Endothelial cell of umbilical vein (primary cell): ENCODE measurements around the gene PRKG1. TPM values are rescaled to one million over a fixed set of nuclear protein-coding genes. Genes with fewer than 3 reads are reported as not detected.

Source experiments
- BruUV-seq: library from RNA; stranded (reverse); fragments of 400-500 nt; replicated peaks from 2 replicates; lab custom pipeline; 2021; lab: Mats Ljungman, UMichigan
- CTCF ChIA-PET: fragments of 300-600, 350-600 bp; sonication (Branson Sonifier 250); formaldehyde crosslinking; loops from one replicate; lab custom pipeline; 2021; ENCODE audit warnings: antibody characterized with exemption, inconsistent platforms; lab: Charles Lee
- POLR2A ChIA-PET: fragments of 300-600, 350-600 bp; sonication (Branson Sonifier 250); formaldehyde crosslinking; loops from one replicate; lab custom pipeline; 2021; ENCODE audit warnings: antibody characterized with exemption, inconsistent platforms; lab: Charles Lee
- DNase-seq: peaks from one replicate; pipeline ENCODE4 v3.0.0-alpha.2; 2011; ENCODE audit warnings: low read depth, low spot score
- FAIRE-seq: peaks from 2 replicates; lab custom pipeline; 2011; peaks lifted over from hg19 to GRCh38; lab: Jason Lieb, UNC
- H2AFZ ChIP-seq: 2 replicates; pipeline ENCODE4 v1.6.0; 2012; ENCODE audit warnings: low read depth, low read length, control low read depth, inconsistent platforms
- H3K27ac ChIP-seq: 2 replicates; pipeline ENCODE4 v1.5.1; 2011; ENCODE audit warnings: low read depth, mild to moderate bottlenecking, control low read depth, low read length, moderate library complexity; ENCODE audit not compliant: insufficient read depth
- H3K27me3 ChIP-seq, 2 experiments: 2 replicates each; pipeline versions ENCODE4 v1.6.0 to v1.6.1; 2011; ENCODE audit warnings: low read length in 2 of 2, mixed read lengths in 1 of 2; ENCODE audit not compliant: control insufficient read depth in 2 of 2, insufficient read depth in 2 of 2
- H3K36me3 ChIP-seq, 2 experiments: 2 replicates in 1 of 2; 3 replicates in 1 of 2; pipeline ENCODE4 v1.5.1; 2011; ENCODE audit warnings: low read length in 2 of 2, mild to moderate bottlenecking in 1 of 2, moderate library complexity in 1 of 2; ENCODE audit not compliant: control insufficient read depth in 2 of 2, insufficient read depth in 2 of 2; ENCODE audit errors: extremely low read depth in 1 of 2
- H3K4me1 ChIP-seq: 3 replicates; pipeline ENCODE4 v1.5.1; 2011; ENCODE audit warnings: mild to moderate bottlenecking, low read length; ENCODE audit not compliant: control insufficient read depth, insufficient read depth; ENCODE audit errors: extremely low read depth
- H3K4me2 ChIP-seq: 2 replicates; pipeline ENCODE4 v1.6.1; 2011; ENCODE audit warnings: low read length, control low read depth, mixed read lengths; ENCODE audit not compliant: insufficient read depth
- H3K4me3 ChIP-seq, 3 experiments: fragments of 200-600 bp in 1 of 3; sonication (generic), shearing (Covaris generic) in 1 of 3; replicated peaks in 1 of 3; 2 replicates each; pipeline ENCODE4 v1.5.1; 2011 to 2016; ENCODE audit warnings: control low read depth in 3 of 3, low read length in 3 of 3, mild to moderate bottlenecking in 2 of 3, inconsistent platforms in 1 of 3, low read depth in 1 of 3, moderate library complexity in 1 of 3; ENCODE audit not compliant: insufficient read depth in 1 of 3
- H3K79me2 ChIP-seq: 2 replicates; pipeline ENCODE4 v1.6.0; 2012; ENCODE audit warnings: low read length, inconsistent platforms; ENCODE audit not compliant: control insufficient read depth, insufficient read depth
- H3K9ac ChIP-seq: replicated peaks from 2 replicates; pipeline ENCODE3; 2011; ENCODE audit warnings: low read length, control low read depth; ENCODE audit not compliant: insufficient read depth; ENCODE audit errors: extremely low read depth
- H3K9me1 ChIP-seq: replicated peaks from 3 replicates; pipeline ENCODE4 v1.6.0; 2011; ENCODE audit warnings: mild to moderate bottlenecking, low read length; ENCODE audit not compliant: control insufficient read depth, insufficient read depth; ENCODE audit errors: extremely low read depth
- H3K9me3 ChIP-seq: replicated peaks from 2 replicates; pipeline ENCODE4 v1.5.1; 2012; ENCODE audit warnings: low read length, inconsistent platforms; ENCODE audit not compliant: control insufficient read depth, insufficient read depth
- H4K20me1 ChIP-seq: replicated peaks from 2 replicates; pipeline ENCODE3; 2011; ENCODE audit warnings: mild to moderate bottlenecking, low read length; ENCODE audit not compliant: control insufficient read depth, insufficient read depth; ENCODE audit errors: extremely low read depth
- EZH2 ChIP-seq: IDR thresholded peaks from 2 replicates; pipeline ENCODE4 v1.6.1; 2012; ENCODE audit warnings: borderline replicate concordance, low read depth, mild to moderate bottlenecking, moderate library complexity, low read length, inconsistent platforms; ENCODE audit not compliant: severe bottlenecking
- FOS ChIP-seq: IDR thresholded peaks from 2 replicates; pipeline ENCODE4 v1.6.1; 2011; ENCODE audit warnings: mild to moderate bottlenecking, low read length, moderate library complexity, borderline replicate concordance; ENCODE audit not compliant: insufficient read depth
- GATA2 ChIP-seq: IDR thresholded peaks from 2 replicates; pipeline ENCODE4 v1.7.0; 2011; ENCODE audit warnings: low read depth, mild to moderate bottlenecking, moderate library complexity, mixed read lengths, low read length; ENCODE audit not compliant: insufficient read length, insufficient read depth
- JUN ChIP-seq: IDR thresholded peaks from 2 replicates; pipeline ENCODE4 v1.6.1; 2011; ENCODE audit warnings: borderline replicate concordance, low read depth; ENCODE audit not compliant: insufficient read length, insufficient read depth
- MYC ChIP-seq: IDR thresholded peaks from one replicate; pipeline ENCODE4 v1.6.1; 2011; ENCODE audit warnings: mild to moderate bottlenecking, low read depth, low read length
- POLR2A ChIP-seq: IDR thresholded peaks from 2 replicates; pipeline ENCODE4 v1.6.1; 2012; ENCODE audit warnings: low read depth, mild to moderate bottlenecking, control low read depth, low read length
- POLR2AphosphoS5 ChIP-seq: IDR thresholded peaks from 2 replicates; pipeline ENCODE4 v1.6.1; 2012; ENCODE audit warnings: low read depth, mild to moderate bottlenecking, control low read depth, low read length, moderate library complexity; ENCODE audit not compliant: insufficient read depth
- dilution Hi-C: fragments of 300-500 bp; cut with MboI; formaldehyde crosslinking; loops from one replicate; pipeline ENCODE4 v1.15.0; 2019; ENCODE audit warnings: low sequenced_read_pairs; ENCODE audit not compliant: extremely low pct_ligation_motif_present
- intact Hi-C: fragments of 100-400 bp; cut with micrococcal nuclease; formaldehyde crosslinking; loops from one replicate; pipeline ENCODE4 v1.10.0; 2022
- polyA plus RNA-seq, 4 experiments: library from polyadenylated mRNA; depleted of rRNA in 3 of 4; stranded (reverse) in 3 of 4; unstranded in 1 of 4; fragments of >200 nt; gene quantifications; 2 replicates each; pipeline versions ENCODE4 v1.2.1 to v1.2.3, GENCODE V29; 2011 to 2012; ENCODE audit warnings: missing spikeins in 1 of 4
- total RNA-seq: library from RNA; stranded (reverse); gene quantifications from 2 replicates; pipeline ENCODE4 v1.2.3, GENCODE V29; 2021
- TF ChIP-seq, protein P1 (sequence below): IDR thresholded peaks from 2 replicates; pipeline ENCODE4 v1.6.1; 2011; ENCODE audit not compliant: insufficient read depth, insufficient read length
- TF ChIP-seq, protein P2 (sequence below), 2 donors: IDR thresholded peaks; 1 replicate in 1 of 2; 2 replicates in 1 of 2; pipeline ENCODE4 v1.5.1; 2011; ENCODE audit warnings: low read length in 2 of 2, mild to moderate bottlenecking in 2 of 2, moderate library complexity in 2 of 2, control low read depth in 1 of 2, inconsistent platforms in 1 of 2, low read depth in 1 of 2; ENCODE audit not compliant: insufficient read depth in 1 of 2; ENCODE audit errors: extremely low read depth in 1 of 2

Gene PRKG1
- total and polyA plus RNA-seq, 2 donors (not counting 3 experiments of a cell fraction or from before 2014, with no cell fraction given) = 0.01 to 0.18 TPM

DNA sequence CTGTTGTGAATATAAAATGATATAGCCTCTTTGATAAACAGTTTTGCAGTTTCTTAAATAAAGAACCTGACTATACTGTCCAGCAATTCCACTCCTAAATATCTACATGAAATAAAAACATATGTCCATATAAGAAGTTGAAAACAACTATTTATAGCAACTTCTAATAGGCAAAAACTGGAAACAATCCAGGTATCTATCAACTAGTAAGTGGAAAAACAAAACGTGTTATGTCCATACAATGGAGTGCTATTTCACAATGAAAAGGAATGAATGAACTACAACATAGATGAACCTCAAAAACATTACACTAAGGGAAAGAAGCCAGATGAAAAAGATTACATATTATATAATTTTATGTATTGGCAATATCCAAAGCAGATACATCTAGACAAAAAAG, 356.2 kb downstream of the PRKG1 start:
- DNase-seq = no peak
- H3K4me3 ChIP-seq = no peak overlapping the region
- dilution Hi-C loops = no loop called here

More for the DNA sequence above, 356.2 kb downstream of the PRKG1 start:
- H3K27me3 ChIP-seq = peaks cover 2 to 4% of the 10 kb centered on the region in 2 experiments
- TF ChIP-seq, protein P1, sequence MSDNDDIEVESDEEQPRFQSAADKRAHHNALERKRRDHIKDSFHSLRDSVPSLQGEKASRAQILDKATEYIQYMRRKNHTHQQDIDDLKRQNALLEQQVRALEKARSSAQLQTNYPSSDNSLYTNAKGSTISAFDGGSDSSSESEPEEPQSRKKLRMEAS = no peak
- TF ChIP-seq JUN = no peak
- no peak for TF ChIP-seq EZH2
- TF ChIP-seq MYC = no peak
- TF ChIP-seq GATA2 = no peak
- TF ChIP-seq FOS = no peak
- TF ChIP-seq POLR2AphosphoS5 = no peak
- TF ChIP-seq, protein P2, sequence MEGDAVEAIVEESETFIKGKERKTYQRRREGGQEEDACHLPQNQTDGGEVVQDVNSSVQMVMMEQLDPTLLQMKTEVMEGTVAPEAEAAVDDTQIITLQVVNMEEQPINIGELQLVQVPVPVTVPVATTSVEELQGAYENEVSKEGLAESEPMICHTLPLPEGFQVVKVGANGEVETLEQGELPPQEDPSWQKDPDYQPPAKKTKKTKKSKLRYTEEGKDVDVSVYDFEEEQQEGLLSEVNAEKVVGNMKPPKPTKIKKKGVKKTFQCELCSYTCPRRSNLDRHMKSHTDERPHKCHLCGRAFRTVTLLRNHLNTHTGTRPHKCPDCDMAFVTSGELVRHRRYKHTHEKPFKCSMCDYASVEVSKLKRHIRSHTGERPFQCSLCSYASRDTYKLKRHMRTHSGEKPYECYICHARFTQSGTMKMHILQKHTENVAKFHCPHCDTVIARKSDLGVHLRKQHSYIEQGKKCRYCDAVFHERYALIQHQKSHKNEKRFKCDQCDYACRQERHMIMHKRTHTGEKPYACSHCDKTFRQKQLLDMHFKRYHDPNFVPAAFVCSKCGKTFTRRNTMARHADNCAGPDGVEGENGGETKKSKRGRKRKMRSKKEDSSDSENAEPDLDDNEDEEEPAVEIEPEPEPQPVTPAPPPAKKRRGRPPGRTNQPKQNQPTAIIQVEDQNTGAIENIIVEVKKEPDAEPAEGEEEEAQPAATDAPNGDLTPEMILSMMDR (IDR thresholded peaks at IDR 0.05; ENCODE audit: extremely low read depth in 1 of 2, insufficient read depth in 1 of 2, low read depth in 1 of 2, low read length in 2 of 2) = no peak
- no peak for TF ChIP-seq POLR2A
- POLR2A ChIA-PET = no interaction called here
- no peak overlapping the region for H3K4me2 ChIP-seq
- no peaks in the 10 kb centered on the region for H3K9me1 ChIP-seq
- no peak for FAIRE-seq
- intact Hi-C loops = no loop called here
- H3K4me1 ChIP-seq = peaks cover 2% of the 10 kb centered on the region
- no TSS peak for BruUV-seq
- CTCF ChIA-PET = interaction anchor here (1.1 kb wide), 1 partner anchor 366 kb away, joined by 3 read pairs; no protein-coding TSS in a partner anchor
- H2AFZ ChIP-seq = no peak overlapping the region
- H3K27ac ChIP-seq = no peak overlapping the region
- H3K36me3 ChIP-seq = no peaks in the 10 kb centered on the region
- no peaks in the 10 kb centered on the region for H3K79me2 ChIP-seq
- H3K9ac ChIP-seq = no peak overlapping the region
- no peaks in the 10 kb centered on the region for H4K20me1 ChIP-seq
- H3K9me3 ChIP-seq = no peaks in the 10 kb centered on the region
